ENCODE results near the gene DGAT2.

DNA sequence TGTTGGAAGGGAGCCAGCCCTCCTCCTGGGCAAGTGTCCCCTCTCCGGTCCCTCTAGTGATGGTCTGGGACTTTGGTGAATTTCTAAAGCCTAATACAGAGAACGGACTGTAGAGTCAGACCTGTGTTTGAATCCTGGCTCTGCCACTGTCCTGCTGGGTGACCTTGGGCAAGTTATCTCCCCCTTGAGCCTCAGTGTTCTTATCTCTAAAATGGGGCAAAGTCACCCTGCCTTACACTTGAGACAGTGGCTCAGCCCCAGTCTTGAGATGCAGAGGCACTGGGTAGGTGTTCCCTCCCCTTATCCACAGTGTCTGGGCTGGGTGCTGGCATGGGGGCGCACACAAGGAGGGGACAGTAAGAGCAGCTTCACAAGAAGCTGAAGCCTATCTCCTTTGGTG lies 20.9 kb downstream of the DGAT2 start:
- TF ChIP-seq, protein P1, sequence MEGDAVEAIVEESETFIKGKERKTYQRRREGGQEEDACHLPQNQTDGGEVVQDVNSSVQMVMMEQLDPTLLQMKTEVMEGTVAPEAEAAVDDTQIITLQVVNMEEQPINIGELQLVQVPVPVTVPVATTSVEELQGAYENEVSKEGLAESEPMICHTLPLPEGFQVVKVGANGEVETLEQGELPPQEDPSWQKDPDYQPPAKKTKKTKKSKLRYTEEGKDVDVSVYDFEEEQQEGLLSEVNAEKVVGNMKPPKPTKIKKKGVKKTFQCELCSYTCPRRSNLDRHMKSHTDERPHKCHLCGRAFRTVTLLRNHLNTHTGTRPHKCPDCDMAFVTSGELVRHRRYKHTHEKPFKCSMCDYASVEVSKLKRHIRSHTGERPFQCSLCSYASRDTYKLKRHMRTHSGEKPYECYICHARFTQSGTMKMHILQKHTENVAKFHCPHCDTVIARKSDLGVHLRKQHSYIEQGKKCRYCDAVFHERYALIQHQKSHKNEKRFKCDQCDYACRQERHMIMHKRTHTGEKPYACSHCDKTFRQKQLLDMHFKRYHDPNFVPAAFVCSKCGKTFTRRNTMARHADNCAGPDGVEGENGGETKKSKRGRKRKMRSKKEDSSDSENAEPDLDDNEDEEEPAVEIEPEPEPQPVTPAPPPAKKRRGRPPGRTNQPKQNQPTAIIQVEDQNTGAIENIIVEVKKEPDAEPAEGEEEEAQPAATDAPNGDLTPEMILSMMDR (IDR thresholded peaks at IDR 0.05; ENCODE audit: low read depth, low read length, missing input control) = no peak
- TF ChIP-seq, protein P2, sequence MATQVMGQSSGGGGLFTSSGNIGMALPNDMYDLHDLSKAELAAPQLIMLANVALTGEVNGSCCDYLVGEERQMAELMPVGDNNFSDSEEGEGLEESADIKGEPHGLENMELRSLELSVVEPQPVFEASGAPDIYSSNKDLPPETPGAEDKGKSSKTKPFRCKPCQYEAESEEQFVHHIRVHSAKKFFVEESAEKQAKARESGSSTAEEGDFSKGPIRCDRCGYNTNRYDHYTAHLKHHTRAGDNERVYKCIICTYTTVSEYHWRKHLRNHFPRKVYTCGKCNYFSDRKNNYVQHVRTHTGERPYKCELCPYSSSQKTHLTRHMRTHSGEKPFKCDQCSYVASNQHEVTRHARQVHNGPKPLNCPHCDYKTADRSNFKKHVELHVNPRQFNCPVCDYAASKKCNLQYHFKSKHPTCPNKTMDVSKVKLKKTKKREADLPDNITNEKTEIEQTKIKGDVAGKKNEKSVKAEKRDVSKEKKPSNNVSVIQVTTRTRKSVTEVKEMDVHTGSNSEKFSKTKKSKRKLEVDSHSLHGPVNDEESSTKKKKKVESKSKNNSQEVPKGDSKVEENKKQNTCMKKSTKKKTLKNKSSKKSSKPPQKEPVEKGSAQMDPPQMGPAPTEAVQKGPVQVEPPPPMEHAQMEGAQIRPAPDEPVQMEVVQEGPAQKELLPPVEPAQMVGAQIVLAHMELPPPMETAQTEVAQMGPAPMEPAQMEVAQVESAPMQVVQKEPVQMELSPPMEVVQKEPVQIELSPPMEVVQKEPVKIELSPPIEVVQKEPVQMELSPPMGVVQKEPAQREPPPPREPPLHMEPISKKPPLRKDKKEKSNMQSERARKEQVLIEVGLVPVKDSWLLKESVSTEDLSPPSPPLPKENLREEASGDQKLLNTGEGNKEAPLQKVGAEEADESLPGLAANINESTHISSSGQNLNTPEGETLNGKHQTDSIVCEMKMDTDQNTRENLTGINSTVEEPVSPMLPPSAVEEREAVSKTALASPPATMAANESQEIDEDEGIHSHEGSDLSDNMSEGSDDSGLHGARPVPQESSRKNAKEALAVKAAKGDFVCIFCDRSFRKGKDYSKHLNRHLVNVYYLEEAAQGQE (IDR thresholded peaks at IDR 0.05) = no peak

Data from liver (tissue), 2 donors.